DOHH2 (cell line): ENCODE results near the gene HOTAIR.

ENCODE experiments used
- H3F3A ChIP-seq: fragments of 200-600 bp; sonication (generic), shearing (Covaris generic); 2 replicates; pipeline ENCODE4 v1.6.0; 2016; ENCODE audit warnings: antibody characterized with exemption, mild to moderate bottlenecking; ENCODE audit not compliant: control insufficient read depth, insufficient read depth
- H3K27ac ChIP-seq: fragments of 200-600 bp; sonication (generic); 2 replicates; pipeline ENCODE4 v1.5.1; 2014; ENCODE audit warnings: low read depth, mild to moderate bottlenecking, low read length, moderate library complexity
- H3K27me3 ChIP-seq: fragments of 200-600 bp; sonication (generic); 2 replicates; pipeline ENCODE4 v1.6.1; 2014; ENCODE audit warnings: mild to moderate bottlenecking, low read length, mixed read lengths; ENCODE audit not compliant: control insufficient read depth
- H3K36me3 ChIP-seq: fragments of 200-600 bp; sonication (generic); 2 replicates; pipeline ENCODE4 v1.6.1; 2014; ENCODE audit warnings: mild to moderate bottlenecking, low read length, moderate library complexity, mixed read lengths; ENCODE audit not compliant: control insufficient read depth
- H3K4me1 ChIP-seq: fragments of 200-600 bp; sonication (generic); 2 replicates; pipeline ENCODE4 v1.6.1; 2014; ENCODE audit warnings: mild to moderate bottlenecking, low read length, mixed read lengths; ENCODE audit not compliant: control insufficient read depth
- H3K4me2 ChIP-seq: fragments of 200-600 bp; sonication (generic); 2 replicates; pipeline ENCODE4 v1.6.0; 2014; ENCODE audit warnings: mild to moderate bottlenecking, low read length, moderate library complexity
- H3K4me3 ChIP-seq: fragments of 200-600 bp; sonication (generic); 2 replicates; pipeline ENCODE4 v1.5.1; 2014; ENCODE audit warnings: mild to moderate bottlenecking, low read length, mixed read lengths
- H3K79me2 ChIP-seq: fragments of 200-600 bp; sonication (generic); 2 replicates; pipeline ENCODE4 v1.6.1; 2014; ENCODE audit warnings: mild to moderate bottlenecking, low read length, mixed read lengths; ENCODE audit not compliant: control insufficient read depth
- H3K9me2 ChIP-seq: fragments of 200-600 bp; sonication (generic); replicated peaks from 2 replicates; pipeline ENCODE4 v1.6.1; 2014; ENCODE audit warnings: mild to moderate bottlenecking, low read length, mixed read lengths; ENCODE audit not compliant: control insufficient read depth
- H3K9me3 ChIP-seq: fragments of 200-600 bp; sonication (generic); 2 replicates; pipeline ENCODE4 v1.6.1; 2014; ENCODE audit warnings: antibody characterized with exemption, low read length, mixed read lengths; ENCODE audit not compliant: control insufficient read depth, insufficient read depth
- H4K20me1 ChIP-seq: fragments of 200-600 bp; sonication (generic); 2 replicates; pipeline ENCODE4 v1.6.0; 2014; ENCODE audit warnings: low read depth, mild to moderate bottlenecking, antibody characterized with exemption, low read length, moderate library complexity; ENCODE audit not compliant: control insufficient read depth, insufficient read depth
- EZH2phosphoT487 ChIP-seq: fragments of 200-600 bp; sonication (generic); IDR thresholded peaks from 2 replicates; pipeline ENCODE4 v1.6.1; 2017; ENCODE audit warnings: borderline replicate concordance, mild to moderate bottlenecking, antibody characterized with exemption, low read length, moderate library complexity, mixed read lengths
- TF ChIP-seq, protein P1 (sequence below): fragments of 200-600 bp; sonication (generic); IDR thresholded peaks from one replicate; pipeline ENCODE4 v1.5.1; 2014; ENCODE audit warnings: antibody characterized with exemption, mild to moderate bottlenecking, low read depth, low read length; ENCODE audit not compliant: poor library complexity, severe bottlenecking

Gene HOTAIR

DNA sequence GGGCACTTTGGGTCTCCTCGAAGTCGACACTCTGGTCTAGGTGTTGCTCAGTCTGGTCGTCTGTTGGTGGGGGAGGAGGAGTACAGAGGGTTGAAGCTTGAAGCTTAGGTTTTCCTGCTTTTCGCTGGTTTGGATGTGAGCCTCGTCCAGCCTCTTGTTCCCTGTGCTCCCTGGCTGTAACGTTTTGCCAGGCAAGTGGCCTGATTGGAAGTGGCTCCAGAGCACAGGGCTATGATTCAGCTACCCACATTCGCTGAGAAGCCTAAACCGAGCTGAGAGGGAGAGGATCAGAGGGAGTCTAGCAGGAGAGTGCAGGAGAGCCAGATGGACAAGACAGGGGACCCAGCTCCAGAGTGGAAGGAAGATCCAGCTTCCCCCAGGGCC is 16.3 kb upstream of the HOTAIR start:
- Histone ChIP-seq H3K4me3 (no peak overlapping the region), H3K79me2 (no peaks in the 10 kb centered on the region), H3K4me1 (peaks cover 45% of the 10 kb centered on the region)

DNA sequence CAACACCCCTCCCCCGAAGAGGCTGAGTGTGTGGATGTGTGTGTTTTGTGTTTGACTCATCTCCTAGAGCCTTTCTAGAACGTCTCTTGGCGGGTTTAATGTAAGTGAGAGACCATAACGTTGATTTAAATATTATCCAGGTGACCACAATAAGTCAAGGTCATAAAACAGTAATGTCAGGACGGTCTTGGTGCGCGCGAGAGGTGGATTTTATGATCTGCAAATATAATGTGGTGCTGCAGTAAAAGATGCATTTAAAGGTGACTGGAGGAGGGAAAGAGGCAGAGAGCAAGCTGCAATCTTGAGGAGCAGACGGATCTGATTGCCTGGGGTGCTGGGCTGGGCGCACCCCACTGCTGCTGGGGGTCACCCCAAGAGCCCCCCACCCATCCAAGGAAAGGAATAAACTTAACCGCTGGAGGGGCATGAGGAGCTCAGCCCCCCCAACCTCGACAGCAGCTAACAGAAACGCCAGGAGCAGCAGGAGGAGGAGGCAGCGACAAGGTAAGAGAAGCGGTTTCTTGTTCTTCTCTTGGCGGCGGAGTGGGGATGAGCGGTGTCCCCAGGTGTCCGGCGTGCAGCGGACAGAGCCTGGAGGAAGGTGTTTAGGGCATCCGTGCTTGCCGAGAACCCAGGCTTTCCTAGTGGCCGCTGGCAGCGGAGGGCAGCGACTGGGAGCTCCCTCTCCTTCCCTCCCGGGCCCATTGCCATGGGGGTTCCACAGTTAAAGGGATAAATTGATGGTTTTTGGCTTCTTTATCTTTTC is 15.7 kb upstream of the HOTAIR start:
- H3K4me2 ChIP-seq, result no peak overlapping the region
- H3K4me1 ChIP-seq, result peaks cover 42% of the 10 kb centered on the region
- no peaks in the 10 kb centered on the region for H3K36me3 ChIP-seq
- H3K27me3 ChIP-seq, result peaks cover 98% of the 10 kb centered on the region
- no peak for TF ChIP-seq EZH2phosphoT487
- TF ChIP-seq, protein P1, sequence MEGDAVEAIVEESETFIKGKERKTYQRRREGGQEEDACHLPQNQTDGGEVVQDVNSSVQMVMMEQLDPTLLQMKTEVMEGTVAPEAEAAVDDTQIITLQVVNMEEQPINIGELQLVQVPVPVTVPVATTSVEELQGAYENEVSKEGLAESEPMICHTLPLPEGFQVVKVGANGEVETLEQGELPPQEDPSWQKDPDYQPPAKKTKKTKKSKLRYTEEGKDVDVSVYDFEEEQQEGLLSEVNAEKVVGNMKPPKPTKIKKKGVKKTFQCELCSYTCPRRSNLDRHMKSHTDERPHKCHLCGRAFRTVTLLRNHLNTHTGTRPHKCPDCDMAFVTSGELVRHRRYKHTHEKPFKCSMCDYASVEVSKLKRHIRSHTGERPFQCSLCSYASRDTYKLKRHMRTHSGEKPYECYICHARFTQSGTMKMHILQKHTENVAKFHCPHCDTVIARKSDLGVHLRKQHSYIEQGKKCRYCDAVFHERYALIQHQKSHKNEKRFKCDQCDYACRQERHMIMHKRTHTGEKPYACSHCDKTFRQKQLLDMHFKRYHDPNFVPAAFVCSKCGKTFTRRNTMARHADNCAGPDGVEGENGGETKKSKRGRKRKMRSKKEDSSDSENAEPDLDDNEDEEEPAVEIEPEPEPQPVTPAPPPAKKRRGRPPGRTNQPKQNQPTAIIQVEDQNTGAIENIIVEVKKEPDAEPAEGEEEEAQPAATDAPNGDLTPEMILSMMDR, result no peak
- no peak overlapping the region for H3K27ac ChIP-seq
- H3F3A ChIP-seq, result 0 out of 2 replicates have a peak, but pooled peaks cover 2% of the 10 kb centered on the region
- H3K9me2 ChIP-seq, result no peaks in the 10 kb centered on the region
- H3K4me3 ChIP-seq, result no peak overlapping the region
- H3K9me3 ChIP-seq, result no peaks in the 10 kb centered on the region
- no peaks in the 10 kb centered on the region for H3K79me2 ChIP-seq
- peaks cover 6% of the 10 kb centered on the region; the same call in 1 of the 2 replicates for H4K20me1 ChIP-seq

More for the DNA sequence above, 16.3 kb upstream of the HOTAIR start:
- peak; percentile 68; the same call in 1 of the 2 replicates for TF ChIP-seq EZH2phosphoT487
- TF ChIP-seq, protein P1, result no peak
- Histone ChIP-seq H3K4me2 (no peak overlapping the region), H3K36me3 (no peaks in the 10 kb centered on the region), H3K9me2 (no peaks in the 10 kb centered on the region), H3K27me3 (peaks cover 98% of the 10 kb centered on the region), H3K9me3 (no peaks in the 10 kb centered on the region), H3K27ac (no peak overlapping the region), H3F3A (0 out of 2 replicates have a peak, but pooled peaks cover 2% of the 10 kb centered on the region), H4K20me1 (peaks cover 6% of the 10 kb centered on the region; the same call in 1 of the 2 replicates)

DNA sequence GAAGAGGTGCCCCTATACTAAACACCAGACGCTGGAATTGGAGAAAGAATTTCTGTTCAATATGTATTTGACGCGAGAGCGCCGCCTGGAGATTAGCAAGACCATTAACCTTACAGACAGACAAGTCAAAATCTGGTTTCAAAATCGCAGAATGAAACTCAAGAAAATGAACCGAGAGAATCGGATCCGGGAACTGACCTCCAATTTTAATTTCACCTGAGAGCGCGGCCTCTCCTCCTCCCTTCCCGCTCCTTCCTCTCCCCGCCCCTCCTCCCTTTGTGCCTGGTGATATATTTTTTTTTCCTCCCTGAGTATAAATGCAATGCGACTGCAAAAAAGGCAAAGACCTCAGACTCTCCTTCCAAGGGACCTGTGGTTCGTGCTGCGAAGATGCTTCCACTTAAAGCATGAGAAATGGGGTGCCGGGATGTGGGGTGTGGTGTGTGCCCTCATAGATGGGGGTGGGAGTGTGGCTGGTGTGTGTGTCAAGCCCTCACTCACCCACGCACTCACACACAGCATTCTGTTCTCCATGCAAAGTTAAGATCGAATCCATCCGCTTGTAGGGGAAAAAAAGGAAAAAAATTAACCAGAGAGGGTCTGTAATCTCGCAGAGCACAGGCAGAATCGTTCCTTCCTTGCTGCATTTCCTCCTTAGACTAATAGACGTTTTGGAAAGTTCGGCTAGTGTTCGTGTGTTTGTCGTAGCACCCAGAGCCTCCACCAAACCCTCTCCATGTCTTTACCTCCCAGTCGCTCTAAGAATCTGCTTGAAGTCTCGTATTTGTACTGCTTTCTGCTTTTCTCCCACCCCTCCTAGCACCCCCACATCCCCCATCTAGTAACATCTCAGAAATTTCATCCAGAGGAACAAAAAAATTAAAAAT is 14.7 kb upstream of the HOTAIR start:
- H3K27me3 ChIP-seq, result peaks cover 93% of the 10 kb centered on the region
- peaks cover 6% of the 10 kb centered on the region; the same call in 1 of the 2 replicates for H4K20me1 ChIP-seq
- H3K27ac ChIP-seq, result no peak overlapping the region
- H3K36me3 ChIP-seq, result no peaks in the 10 kb centered on the region
- H3K79me2 ChIP-seq, result no peaks in the 10 kb centered on the region
- no peaks in the 10 kb centered on the region for H3K9me3 ChIP-seq
- H3K4me2 ChIP-seq, result peak overlapping the region; percentile 63
- peak overlapping the region; percentile 40 for H3K4me3 ChIP-seq
- TF ChIP-seq EZH2phosphoT487, result peak; percentile 80; the same call in 1 of the 2 replicates
- TF ChIP-seq, protein P1, result peak; percentile 71
- H3K9me2 ChIP-seq, result no peaks in the 10 kb centered on the region
- peaks cover 42% of the 10 kb centered on the region for H3K4me1 ChIP-seq
- H3F3A ChIP-seq, result 0 out of 2 replicates have a peak, but pooled peaks cover 2% of the 10 kb centered on the region
